HG02885 (cell line): ENCODE results near the gene NHEJ1.

ENCODE experiments used
- ATAC-seq: cut with Tn5 transposase; IDR thresholded peaks from one replicate; pipeline ENCODE4 v1.9.1; 2021; ENCODE audit warnings: mild to moderate bottlenecking; ENCODE audit not compliant: unreplicated experiment, poor library complexity

The NHEJ1 gene

GRCh38 chr2:219168932-219169331, 8.3 kb upstream of the NHEJ1 start:
- no peak for ATAC-seq

- ATAC-seq, result no peak
Measured at GRCh38 chr2:219168526-219168925, 7.9 kb upstream of the NHEJ1 start.

DNA sequence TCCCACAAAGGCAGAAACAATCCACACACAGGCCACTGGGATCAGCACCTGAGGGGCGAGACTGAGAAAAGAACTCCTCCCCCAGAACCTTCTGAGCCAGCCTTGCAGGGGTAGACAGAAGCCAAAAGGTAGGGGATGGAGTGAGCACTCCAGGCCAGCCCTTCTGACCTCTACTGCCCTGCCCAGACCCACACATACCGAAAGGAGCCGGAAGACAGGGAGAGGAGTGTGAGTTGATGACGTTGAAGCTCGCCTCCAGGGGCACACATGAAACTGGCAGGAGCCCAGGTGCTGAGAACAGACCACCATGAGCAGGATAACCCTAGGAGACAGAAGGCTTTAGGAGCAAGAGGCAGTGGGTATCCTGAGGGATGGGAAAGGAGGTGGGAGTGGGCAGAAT, 7.4 kb upstream of the NHEJ1 start:
- ATAC-seq, result no peak

- ATAC-seq, result no peak
Measured at GRCh38 chr2:219165058-219165911, 4.7 kb upstream of the NHEJ1 start.

DNA sequence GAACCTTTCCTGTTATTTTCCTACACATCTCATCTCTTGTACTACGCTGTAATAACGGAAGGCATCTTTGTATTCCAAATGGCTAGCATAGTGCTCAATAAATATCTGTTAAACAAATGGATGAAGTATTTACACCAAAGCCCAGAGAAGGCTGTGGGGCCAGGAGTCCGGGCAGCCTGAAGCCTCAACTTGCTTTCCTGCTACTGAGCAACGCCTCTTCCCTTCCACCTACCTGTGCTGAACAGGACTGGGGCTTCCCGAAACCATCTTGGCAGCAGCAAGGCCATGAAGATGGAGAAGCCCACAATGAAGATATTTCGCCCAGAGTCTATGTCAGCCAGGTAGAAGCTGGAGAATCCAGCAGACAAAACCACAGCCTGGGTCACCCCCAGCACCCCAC, 2.5 kb upstream of the NHEJ1 start:
- no peak for ATAC-seq

DNA sequence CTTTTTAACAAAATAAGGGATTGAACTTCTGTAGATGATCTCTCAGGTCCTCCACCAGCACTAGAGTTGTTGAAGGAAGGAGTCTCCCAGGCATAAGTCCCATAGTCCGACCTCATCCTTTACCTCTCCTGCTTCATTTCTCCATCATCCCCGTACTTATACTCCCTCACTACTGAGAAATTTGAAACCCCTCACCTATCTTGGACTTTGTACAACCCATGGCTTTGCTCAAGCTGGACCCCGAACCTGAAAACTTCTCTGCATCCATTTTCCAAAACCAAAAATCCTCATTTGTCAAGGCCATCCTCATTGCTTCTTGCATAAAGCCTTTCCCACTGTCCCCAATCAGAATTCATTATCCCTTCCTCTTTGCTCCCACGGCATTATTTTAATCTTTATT, 482 bp upstream of the NHEJ1 start:
- ATAC-seq, result no peak

- ATAC-seq, result peak; percentile 1
Measured at GRCh38 chr2:219159771-219160185, 837 bp downstream of the NHEJ1 start.

- no peak for ATAC-seq
Measured at GRCh38 chr2:219158586-219158985, 2.0 kb downstream of the NHEJ1 start.

DNA sequence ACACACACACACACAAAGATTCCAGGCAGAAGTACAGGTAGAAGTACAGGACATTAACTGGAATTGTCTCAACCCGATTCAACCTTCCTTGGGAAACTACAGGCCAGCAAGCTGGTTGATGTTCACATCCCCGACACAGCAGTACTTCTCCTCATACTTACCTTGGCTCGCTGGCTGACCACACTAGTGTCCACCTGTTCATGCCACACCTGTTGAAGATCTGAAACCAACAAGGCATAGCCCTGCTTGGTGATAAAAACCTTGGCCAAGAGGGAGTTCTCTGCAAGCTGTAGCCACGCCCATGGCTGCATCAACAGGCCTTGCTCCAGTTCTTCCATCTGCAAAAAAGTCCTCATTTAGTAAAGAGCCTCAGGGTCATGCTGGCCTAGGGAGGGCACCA, 2.6 kb downstream of the NHEJ1 start:
- ATAC-seq, result no peak

DNA sequence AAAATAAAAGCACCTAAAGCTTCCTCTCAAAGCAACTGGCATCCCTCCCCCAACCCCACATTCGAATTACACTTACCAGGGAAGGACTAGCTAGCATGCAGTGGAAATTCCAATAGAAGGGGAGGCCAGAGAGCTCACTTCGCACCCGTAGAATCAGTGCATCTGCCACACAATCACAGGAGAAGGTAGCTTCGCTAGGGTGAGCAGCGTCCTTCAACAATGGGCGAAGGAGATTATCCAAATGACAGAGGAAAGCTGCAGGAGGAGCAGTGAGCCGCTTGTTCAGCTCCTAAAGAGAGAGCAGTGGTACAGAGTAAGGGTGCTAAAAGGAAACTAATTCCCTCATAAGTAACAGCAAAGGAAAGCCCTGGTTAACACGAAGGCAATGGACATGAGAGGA, 3.2 kb downstream of the NHEJ1 start:
- no peak for ATAC-seq

DNA sequence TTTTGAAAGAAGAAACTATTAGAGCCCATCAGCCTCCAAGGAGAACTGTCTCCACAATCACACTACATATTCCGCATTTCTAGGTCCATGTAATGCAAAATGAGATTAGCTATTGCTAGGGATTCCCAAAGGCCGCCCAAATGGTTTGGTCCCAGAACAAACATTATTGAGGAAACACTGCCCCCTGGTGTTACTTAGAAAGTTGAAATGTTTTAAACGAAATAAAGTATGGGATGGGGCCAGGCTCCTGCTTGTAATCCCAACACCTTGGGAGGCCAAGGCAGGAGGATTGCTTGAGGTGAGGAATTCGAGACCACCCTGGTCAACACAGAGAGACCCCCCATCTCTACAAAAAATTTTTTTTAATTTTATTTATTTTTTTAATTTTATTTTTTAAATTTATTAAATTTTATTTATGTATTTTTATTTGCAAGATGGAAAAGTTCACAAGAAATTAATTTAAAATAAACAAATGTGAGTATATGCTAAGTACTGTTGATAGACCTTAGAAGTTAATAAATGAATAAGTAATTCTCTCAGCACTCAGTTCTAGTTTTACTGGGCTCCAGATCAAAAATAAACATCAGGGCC, 5.5 kb downstream of the NHEJ1 start:
- no peak for ATAC-seq

DNA sequence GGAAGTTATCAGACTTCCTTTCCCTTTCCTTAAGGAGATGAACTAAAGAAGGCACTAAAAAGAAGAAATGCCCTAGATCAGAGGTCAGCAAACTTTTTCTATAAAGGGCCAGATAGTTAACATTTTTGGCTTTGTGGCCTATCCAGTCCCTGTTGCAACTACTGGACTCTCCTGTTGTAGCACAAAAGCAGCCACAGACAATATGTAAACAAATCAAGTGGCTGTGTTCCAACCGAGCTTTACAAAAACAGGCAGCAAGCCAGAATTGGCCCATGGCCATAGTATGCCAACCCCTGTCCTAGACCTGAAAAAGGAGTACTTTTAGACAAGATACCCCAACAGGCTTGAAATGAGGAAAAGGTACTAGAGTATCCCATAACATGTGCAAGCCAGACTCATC, 10.9 kb downstream of the NHEJ1 start:
- no peak for ATAC-seq

DNA sequence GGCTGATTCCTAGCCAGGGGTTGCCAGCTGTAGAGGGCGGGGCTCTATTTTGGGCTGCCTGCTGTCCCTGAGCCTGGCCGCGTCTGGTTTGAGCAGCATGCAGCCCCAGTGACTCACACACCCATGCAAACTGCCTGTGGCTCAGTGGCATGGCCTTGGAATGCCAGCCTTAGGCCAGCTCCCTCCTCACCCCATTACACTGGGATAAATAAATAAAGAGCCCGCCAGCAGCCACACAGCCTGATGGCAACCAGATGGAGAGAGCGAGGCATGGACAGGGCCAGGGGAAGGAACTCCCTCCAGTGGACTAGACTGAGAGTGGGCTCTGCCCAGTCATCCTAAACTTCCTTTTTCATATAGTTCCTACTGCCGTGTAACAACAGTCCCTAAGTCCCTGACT, 18.3 kb downstream of the NHEJ1 start:
- ATAC-seq, result no peak

GRCh38 chr2:219140722-219141121, 19.9 kb downstream of the NHEJ1 start:
- no peak for ATAC-seq

DNA sequence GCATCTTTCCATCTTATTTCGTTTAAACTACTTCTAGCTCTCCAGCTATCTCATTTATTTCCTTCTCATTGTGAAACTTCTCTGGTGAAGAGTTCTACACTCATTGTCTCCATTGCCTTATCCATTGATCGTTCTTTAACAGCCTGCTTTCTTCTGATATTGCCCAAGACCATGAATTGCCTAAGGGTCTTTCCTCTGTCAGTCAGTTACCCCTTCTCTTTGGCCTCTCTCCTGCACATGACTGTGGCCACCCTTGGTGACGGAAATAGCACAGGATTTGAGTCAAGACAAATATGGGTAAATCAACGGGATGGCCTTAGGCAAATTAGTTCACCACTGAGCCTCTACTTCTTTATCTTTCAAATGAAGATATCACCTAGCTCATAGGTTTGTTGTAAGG, 26.6 kb downstream of the NHEJ1 start:
- no peak for ATAC-seq

DNA sequence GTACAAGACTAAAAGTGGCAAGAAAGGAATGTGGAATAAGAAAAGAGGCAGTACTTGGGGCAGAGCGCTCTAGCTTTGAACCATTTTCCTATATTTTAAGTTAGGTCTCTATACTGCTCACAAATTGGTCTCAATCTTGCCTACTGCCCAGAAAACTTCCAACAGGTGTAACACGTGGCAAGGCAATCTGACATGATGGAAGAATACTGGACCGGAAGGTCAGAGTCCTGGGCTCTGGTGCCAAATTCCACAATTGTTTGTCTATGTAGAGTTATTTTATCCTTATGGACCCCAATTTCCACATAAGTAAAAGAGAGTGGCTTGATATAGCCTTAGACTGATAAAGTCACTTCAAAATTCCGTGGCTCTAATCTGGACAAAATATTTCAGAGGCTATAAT, 28.9 kb downstream of the NHEJ1 start:
- ATAC-seq, result no peak

- no peak for ATAC-seq
Measured at GRCh38 chr2:219131327-219131726, 29.3 kb downstream of the NHEJ1 start.

DNA sequence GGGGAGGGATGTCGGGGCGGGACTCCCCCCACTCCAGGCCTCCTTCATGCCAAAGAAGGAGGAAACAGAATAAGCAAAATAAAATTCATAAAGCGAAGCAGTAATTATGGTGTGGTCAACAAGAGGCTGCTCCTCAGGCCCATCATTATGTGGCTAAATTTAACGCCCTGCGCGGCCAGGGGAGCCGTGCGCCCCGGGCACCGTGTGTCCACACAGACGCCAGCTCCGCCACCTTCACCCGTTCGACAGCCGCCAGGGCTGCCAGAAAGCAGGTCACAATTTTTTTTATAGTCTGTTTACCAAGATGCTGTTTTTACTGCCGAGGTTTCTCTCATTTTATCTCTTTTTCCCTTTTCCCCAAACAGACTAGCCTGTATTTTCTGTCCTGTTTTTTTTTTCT, 31.0 kb downstream of the NHEJ1 start:
- no peak for ATAC-seq

DNA sequence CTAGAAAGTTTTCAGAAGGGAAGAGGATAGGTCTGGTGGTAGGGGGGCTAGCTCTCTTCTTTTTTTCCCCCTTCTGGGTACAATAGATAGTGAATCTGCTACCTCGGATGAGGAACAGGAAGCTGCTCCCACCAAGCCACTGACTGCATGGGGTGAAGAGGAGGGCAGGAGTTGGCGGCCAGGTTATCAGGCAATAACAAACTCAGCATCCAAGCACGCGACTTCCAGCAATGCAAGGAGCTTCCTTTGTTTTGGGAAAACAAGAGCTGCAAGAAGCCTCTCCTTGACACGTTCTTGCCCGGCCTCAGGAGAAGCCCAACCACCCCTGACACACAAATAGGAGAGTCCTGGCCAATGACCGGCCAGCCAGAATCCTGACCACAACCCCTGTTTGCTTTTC, 32.2 kb downstream of the NHEJ1 start:
- ATAC-seq, result no peak

DNA sequence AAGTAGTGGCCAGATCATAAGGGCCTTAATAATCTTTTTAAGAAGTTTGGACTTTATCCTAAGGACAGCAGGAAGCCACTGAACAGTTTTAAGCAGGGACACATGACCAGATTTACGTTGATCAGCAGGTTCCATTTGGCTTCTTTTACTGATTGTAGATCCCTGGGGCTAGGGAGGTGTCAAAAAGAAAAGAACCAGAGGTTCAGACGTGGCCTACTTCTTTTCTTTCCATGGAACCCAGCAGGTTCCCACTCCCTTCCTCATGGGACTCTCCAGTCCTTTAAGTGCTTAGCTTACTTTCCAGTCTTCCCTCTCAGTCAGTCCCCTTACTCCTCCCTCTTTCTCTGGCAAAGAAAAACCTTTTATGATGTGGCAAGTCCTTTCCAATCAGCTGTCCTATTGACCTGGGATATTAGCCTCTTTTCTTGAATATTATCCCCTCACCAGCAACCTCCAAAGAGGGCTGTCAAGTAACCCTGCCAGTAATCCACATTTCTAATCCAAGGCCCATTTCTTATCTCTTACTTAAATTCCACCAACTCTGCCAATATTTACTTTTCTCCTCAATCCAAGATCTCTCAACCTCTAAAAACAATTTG, 33.5 kb downstream of the NHEJ1 start:
- no peak for ATAC-seq

DNA sequence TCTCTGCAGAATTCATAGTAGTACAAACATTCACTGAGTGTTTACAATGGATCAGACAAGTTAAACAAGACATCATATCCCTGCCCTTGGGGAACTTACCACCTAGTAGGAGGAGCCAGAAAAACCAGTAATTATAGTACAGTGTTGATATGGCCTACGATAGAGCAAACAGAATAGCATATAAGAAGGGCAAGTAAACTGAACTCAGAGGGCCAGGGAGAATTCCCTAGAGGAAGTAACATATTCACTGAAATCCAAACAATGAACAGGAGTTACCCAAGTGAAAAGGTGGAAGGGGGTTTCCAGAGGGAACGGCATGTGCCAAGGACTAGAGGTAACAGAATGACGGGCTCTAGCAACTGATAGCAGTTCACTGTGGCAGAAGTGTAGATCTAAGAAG, 34.1 kb downstream of the NHEJ1 start:
- ATAC-seq, result no peak

GRCh38 chr2:219125886-219126270, 34.7 kb downstream of the NHEJ1 start:
- ATAC-seq, result no peak
